ENCODE results near the gene OTOG. TPM values are rescaled to one million over a fixed set of nuclear protein-coding genes. Genes with fewer than 3 reads are reported as not detected.

The OTOG gene
- total RNA-seq, 1 donor from 2014 or later, result not detected

DNA sequence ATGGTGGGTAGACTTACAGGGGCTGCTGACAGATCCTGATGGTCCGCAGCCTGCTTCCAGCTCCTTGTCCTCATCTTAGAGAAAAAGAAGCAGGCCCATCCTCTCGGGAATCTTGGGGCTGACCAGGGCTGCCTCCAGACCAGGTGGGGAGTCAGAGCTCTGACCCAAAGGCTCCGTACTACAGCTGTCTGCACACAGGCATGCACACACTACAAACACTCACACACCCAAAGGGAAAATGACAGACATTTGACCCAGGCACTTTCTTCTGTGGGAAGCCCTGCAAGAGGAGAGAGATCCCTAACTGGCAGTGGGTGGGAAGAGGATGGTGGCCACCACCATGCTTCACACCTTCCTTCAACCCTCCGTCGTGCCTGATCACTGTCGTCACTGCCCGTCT, 125.4 kb downstream of the OTOG start:
- H3K36me3 ChIP-seq, result no peaks in the 10 kb centered on the region

DNA sequence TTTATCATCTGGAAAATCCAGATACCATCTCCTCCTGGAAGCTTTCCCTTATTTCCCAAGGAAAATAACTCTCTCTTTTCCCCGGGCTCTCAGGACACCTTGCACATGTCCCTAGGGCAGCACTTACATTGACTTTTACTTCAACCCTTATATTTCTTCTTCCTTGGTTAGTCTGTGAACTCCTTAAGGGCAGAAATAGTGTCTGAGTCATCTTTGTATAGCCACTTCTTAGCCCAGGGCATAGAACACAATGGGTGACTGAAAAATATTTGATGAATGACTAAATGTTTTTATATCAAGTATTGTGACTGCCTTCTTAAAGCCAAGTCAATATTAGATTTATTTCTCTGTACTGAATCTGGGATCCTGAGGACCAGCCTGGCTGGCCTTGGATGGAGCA, 126.9 kb downstream of the OTOG start:
- TF ChIP-seq, protein P1, sequence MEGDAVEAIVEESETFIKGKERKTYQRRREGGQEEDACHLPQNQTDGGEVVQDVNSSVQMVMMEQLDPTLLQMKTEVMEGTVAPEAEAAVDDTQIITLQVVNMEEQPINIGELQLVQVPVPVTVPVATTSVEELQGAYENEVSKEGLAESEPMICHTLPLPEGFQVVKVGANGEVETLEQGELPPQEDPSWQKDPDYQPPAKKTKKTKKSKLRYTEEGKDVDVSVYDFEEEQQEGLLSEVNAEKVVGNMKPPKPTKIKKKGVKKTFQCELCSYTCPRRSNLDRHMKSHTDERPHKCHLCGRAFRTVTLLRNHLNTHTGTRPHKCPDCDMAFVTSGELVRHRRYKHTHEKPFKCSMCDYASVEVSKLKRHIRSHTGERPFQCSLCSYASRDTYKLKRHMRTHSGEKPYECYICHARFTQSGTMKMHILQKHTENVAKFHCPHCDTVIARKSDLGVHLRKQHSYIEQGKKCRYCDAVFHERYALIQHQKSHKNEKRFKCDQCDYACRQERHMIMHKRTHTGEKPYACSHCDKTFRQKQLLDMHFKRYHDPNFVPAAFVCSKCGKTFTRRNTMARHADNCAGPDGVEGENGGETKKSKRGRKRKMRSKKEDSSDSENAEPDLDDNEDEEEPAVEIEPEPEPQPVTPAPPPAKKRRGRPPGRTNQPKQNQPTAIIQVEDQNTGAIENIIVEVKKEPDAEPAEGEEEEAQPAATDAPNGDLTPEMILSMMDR (IDR thresholded peaks at IDR 0.05), result no peak
- Histone ChIP-seq H3K36me3 (no peaks in the 10 kb centered on the region), H3K27ac (no peak overlapping the region), H3K4me1 (no peaks in the 10 kb centered on the region), H3K27me3 (no peaks in the 10 kb centered on the region), H3K9me3 (peaks cover 0 to 11% of the 10 kb centered on the region in 2 donors), H3K4me3 (no peak overlapping the region)
- intact Hi-C loops (cut with DNase I), result no loop called here
- DNase-seq (ENCODE audit: low spot score in 2 of 2), result no peak

More for the DNA sequence above, 125.4 kb downstream of the OTOG start:
- intact Hi-C loops (cut with DNase I), result no loop called here
- Histone ChIP-seq H3K27me3 (no peaks in the 10 kb centered on the region), H3K4me3 (no peak overlapping the region), H3K9me3 (peaks cover 0 to 9% of the 10 kb centered on the region in 2 donors), H3K27ac (no peak overlapping the region), H3K4me1 (no peaks in the 10 kb centered on the region)
- no peak for DNase-seq (ENCODE audit: low spot score in 2 of 2)
- TF ChIP-seq, protein P1 (IDR thresholded peaks at IDR 0.05), result no peak

DNA sequence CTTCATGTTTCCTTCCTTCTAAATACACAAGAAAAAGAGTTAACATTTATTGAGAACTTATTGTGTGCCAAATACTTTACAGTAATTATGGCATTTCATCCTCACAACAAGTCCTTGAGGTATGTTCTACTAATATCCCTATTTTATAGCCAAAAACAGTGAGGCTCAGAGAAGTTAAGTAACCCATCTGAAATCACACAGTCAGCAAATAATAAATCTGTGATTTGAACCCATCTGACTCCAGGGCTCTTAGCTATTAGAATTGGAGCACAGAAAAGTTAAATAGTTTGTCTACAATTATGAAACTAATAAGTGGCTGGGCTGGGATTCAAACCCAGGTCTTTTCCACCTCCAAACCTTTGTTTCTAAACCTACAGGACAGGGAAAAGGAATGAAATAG, 135.8 kb downstream of the OTOG start:
- H3K27me3 ChIP-seq, result no peaks in the 10 kb centered on the region
- TF ChIP-seq, protein P1 (IDR thresholded peaks at IDR 0.05), result no peak
- intact Hi-C loops (cut with DNase I), result no loop called here

DNA sequence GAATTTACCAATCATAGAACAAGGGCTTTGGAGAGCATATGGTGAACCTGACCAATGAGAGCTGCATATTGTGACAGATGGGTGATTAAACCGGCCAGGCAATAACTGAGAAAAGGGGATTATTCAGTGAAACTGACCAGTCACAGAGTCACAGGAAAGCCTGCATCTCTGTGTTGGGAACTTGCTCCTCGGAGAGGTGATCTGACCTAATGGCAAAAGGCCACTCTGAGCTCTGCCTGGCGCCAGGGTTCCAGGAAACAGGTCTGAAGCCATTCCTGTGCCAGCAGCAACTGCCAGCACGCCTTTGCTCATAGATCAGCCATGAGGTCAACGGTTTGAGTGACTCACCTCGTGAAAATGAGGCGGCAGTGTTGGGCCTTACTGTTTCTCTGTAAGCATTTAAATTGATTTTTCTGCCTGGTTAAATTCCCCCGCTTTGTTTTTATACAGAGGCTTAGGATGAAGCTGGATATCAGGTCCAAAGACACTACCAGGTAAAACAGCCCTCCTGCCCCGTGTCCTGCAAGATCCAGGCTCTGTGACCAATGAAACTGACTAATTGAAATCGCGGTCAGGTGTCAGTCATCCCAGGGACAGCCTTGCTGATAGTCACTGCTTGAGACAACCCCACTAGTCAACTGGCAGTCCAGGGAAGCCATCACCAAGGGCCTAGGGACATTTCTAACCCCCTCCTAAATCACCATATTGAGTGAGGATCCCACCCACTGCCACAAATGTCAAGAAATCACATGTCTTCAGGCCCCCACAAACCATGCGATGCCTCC, 136.5 kb downstream of the OTOG start:
- intact Hi-C loops (cut with DNase I), result no loop called here
- Histone ChIP-seq H3K9me3 (no peaks in the 10 kb centered on the region), H3K27ac (no peak overlapping the region), H3K4me3 (no peak overlapping the region), H3K36me3 (no peaks in the 10 kb centered on the region), H3K4me1 (no peaks in the 10 kb centered on the region), H3K27me3 (no peaks in the 10 kb centered on the region)
- TF ChIP-seq, protein P1 (IDR thresholded peaks at IDR 0.05), result no peak
- DNase-seq (ENCODE audit: low spot score in 2 of 2), result no peak

More for the DNA sequence above, 135.8 kb downstream of the OTOG start:
- DNase-seq (ENCODE audit: low spot score in 2 of 2), result no peak
- Histone ChIP-seq H3K4me3 (no peak overlapping the region), H3K36me3 (no peaks in the 10 kb centered on the region), H3K27ac (no peak overlapping the region), H3K9me3 (no peaks in the 10 kb centered on the region), H3K4me1 (no peaks in the 10 kb centered on the region)

DNA sequence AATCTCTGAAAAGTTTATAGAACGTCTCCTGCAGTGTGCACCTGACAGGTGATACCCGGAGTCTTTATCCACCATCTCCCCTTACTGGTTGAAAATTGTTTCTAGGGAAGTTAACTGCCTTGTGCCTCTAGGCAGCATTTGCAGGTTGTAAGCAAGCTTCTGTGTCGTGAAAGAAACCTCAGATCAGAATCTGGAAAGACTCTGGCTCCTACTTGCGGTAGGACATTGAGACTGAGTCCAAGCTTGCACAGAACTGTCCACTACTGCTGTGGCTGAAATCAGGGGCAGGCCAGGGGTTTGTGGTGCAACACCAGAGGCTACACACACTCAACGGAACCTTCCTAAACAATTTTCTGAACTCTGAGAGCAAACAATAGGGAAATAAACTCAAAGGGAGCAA, 137.5 kb downstream of the OTOG start:
- no peak overlapping the region for H3K27ac ChIP-seq
- H3K9me3 ChIP-seq, result no peaks in the 10 kb centered on the region
- H3K36me3 ChIP-seq, result no peaks in the 10 kb centered on the region
- TF ChIP-seq, protein P1 (IDR thresholded peaks at IDR 0.05), result no peak
- DNase-seq (ENCODE audit: low spot score in 2 of 2), result no peak
- no peak overlapping the region for H3K4me3 ChIP-seq
- intact Hi-C loops (cut with DNase I), result no loop called here
- H3K27me3 ChIP-seq, result no peaks in the 10 kb centered on the region
- H3K4me1 ChIP-seq, result no peaks in the 10 kb centered on the region

All from ascending aorta (tissue), 2 donors.